ENCODE data around the gene OR2T8.
"Not testable (repeated sequence)": the region's sequence is repeated elsewhere in the genome, so short reads cannot be mapped to it uniquely, and the experiment has no call there.

The OR2T8 gene

DNA sequence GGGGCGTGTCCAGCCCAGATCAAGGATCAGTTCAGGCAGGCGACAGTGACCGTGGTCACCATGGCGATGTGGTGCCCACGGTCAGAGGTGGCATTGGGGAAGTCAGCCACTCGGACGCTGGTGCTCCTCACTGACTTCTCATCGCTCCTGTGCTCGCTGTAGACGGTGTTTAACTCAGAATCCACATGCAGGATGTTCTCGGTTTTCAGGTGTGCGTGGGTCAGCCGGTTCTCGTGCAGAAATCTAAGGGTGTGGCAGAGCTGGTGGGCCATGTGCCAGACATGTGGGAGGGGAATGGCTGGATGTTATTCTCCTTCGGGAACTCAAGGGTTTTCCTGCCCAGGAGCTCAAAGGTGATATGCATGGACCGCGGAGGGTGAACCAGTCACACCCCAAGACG lies 16.4 kb downstream of the OR2T8 start:
- Histone ChIP-seq H3K4me3 (IDR thresholded peaks at IDR 0.05; ENCODE audit: insufficient read depth, low read depth, low read length) (no peak overlapping the region), H3K4me2 (no peak overlapping the region), H3K4me1 (ENCODE audit: low read depth, poor library complexity, severe bottlenecking) (no peaks in the 10 kb centered on the region), H4K20me1 (ENCODE audit: insufficient read depth) (no peaks in the 10 kb centered on the region), H3K27ac (no peak overlapping the region), H3K36me3 (ENCODE audit: insufficient read depth) (no peaks in the 10 kb centered on the region), H2AFZ (ENCODE audit: low read depth) (no peak overlapping the region), H3K79me2 (ENCODE audit: insufficient read depth, low read depth) (no peaks in the 10 kb centered on the region), H3K9ac (no peak overlapping the region), H3K27me3 (ENCODE audit: insufficient read depth, low read depth) (no peaks in the 10 kb centered on the region)
- TF ChIP-seq, protein P1, sequence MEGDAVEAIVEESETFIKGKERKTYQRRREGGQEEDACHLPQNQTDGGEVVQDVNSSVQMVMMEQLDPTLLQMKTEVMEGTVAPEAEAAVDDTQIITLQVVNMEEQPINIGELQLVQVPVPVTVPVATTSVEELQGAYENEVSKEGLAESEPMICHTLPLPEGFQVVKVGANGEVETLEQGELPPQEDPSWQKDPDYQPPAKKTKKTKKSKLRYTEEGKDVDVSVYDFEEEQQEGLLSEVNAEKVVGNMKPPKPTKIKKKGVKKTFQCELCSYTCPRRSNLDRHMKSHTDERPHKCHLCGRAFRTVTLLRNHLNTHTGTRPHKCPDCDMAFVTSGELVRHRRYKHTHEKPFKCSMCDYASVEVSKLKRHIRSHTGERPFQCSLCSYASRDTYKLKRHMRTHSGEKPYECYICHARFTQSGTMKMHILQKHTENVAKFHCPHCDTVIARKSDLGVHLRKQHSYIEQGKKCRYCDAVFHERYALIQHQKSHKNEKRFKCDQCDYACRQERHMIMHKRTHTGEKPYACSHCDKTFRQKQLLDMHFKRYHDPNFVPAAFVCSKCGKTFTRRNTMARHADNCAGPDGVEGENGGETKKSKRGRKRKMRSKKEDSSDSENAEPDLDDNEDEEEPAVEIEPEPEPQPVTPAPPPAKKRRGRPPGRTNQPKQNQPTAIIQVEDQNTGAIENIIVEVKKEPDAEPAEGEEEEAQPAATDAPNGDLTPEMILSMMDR (conservative IDR thresholded peaks at IDR 0.05; ENCODE audit: low read depth, low read length): no peak

- H3K27ac ChIP-seq; H3K79me2 ChIP-seq (ENCODE audit: insufficient read depth, low read depth); H4K20me1 ChIP-seq (ENCODE audit: insufficient read depth); H3K9ac ChIP-seq; H3K4me3 ChIP-seq (IDR thresholded peaks at IDR 0.05; ENCODE audit: insufficient read depth, low read depth, low read length); H3K4me2 ChIP-seq; H3K36me3 ChIP-seq (ENCODE audit: insufficient read depth); H3K27me3 ChIP-seq (ENCODE audit: insufficient read depth, low read depth); H3K4me1 ChIP-seq (ENCODE audit: low read depth, poor library complexity, severe bottlenecking): not testable (repeated sequence)
- TF ChIP-seq, protein P1 (conservative IDR thresholded peaks at IDR 0.05; ENCODE audit: low read depth, low read length): peak; percentile 75
- peak overlapping the region; percentile 30; the same call in 1 of the 2 replicates for H2AFZ ChIP-seq (ENCODE audit: low read depth)
Observed at GRCh38 chr1:247936965-247937734, 17.1 kb downstream of the OR2T8 start.

DNA sequence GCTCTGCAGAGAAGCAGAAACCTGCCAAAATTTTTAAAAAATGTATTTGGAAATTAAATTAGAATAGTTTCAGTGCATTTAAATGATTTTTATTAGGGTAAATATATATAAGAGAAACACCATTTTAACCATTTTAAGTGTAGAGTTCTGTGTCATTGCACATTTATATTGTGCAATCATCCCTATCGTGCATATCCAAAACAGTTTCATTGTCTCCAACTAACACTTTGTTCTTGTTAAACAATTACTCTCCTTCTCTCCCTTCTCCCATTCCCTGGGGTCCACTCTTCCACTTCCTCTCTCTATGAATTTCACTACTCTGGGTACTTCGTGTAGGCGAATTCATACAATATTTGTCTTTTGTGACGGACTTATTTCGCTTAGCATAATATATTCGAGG lies 22.6 kb downstream of the OR2T8 start:
- no peaks in the 10 kb centered on the region for H4K20me1 ChIP-seq (ENCODE audit: insufficient read depth)
- no peaks in the 10 kb centered on the region for H3K36me3 ChIP-seq (ENCODE audit: insufficient read depth)
- no peaks in the 10 kb centered on the region for H3K27me3 ChIP-seq (ENCODE audit: insufficient read depth, low read depth)
- TF ChIP-seq, protein P1 (conservative IDR thresholded peaks at IDR 0.05; ENCODE audit: low read depth, low read length): no peak
- H3K9ac ChIP-seq: no peak overlapping the region
- H3K79me2 ChIP-seq (ENCODE audit: insufficient read depth, low read depth): no peaks in the 10 kb centered on the region
- no peak overlapping the region for H3K27ac ChIP-seq
- no peak overlapping the region for H3K4me2 ChIP-seq
- H3K4me1 ChIP-seq (ENCODE audit: low read depth, poor library complexity, severe bottlenecking): no peaks in the 10 kb centered on the region
- H3K4me3 ChIP-seq (IDR thresholded peaks at IDR 0.05; ENCODE audit: insufficient read depth, low read depth, low read length): no peak overlapping the region
- H2AFZ ChIP-seq (ENCODE audit: low read depth): no peak overlapping the region

GRCh38 chr1:247948558-247948957 lies 28.5 kb downstream of the OR2T8 start, which contains the start of gene OR2L8:
TSS of gene OR2L8 (plus strand) at chr1:247948858. CDS start at chr1:247948858, 0 bp downstream.
- Histone ChIP-seq H3K4me2 (no peak within 1 kb of the TSS), H4K20me1 (ENCODE audit: insufficient read depth) (no peaks in the 10 kb centered on the region), H3K27me3 (ENCODE audit: insufficient read depth, low read depth) (no peaks in the 10 kb centered on the region), H3K4me3 (IDR thresholded peaks at IDR 0.05; ENCODE audit: insufficient read depth, low read depth, low read length) (no peak within 1 kb of the TSS), H3K4me1 (ENCODE audit: low read depth, poor library complexity, severe bottlenecking) (no peaks in the 10 kb centered on the region), H3K36me3 (ENCODE audit: insufficient read depth) (no peaks in the 10 kb centered on the region), H2AFZ (ENCODE audit: low read depth) (no peak within 1 kb of the TSS), H3K27ac (no peak within 1 kb of the TSS), H3K9ac (no peak within 1 kb of the TSS), H3K79me2 (ENCODE audit: insufficient read depth, low read depth) (no peaks in the 10 kb centered on the region)
- TF ChIP-seq, protein P1 (conservative IDR thresholded peaks at IDR 0.05; ENCODE audit: low read depth, low read length): no peak
